Keratinocyte (primary cell): Measurements from ENCODE around the gene SLC25A25. TPM values are rescaled to one million over a fixed set of nuclear protein-coding genes. Genes with fewer than 3 reads are reported as not detected.

Experiments
- DNase-seq: peaks from one replicate; pipeline ENCODE4 v3.0.0-alpha.2; 2011; ENCODE audit warnings: low read depth, missing footprints, low spot score
- FAIRE-seq: peaks from 2 replicates; lab custom pipeline; 2011; peaks lifted over from hg19 to GRCh38; lab: Jason Lieb, UNC
- H2AFZ ChIP-seq: 2 replicates; pipeline ENCODE4 v1.6.0; 2012; ENCODE audit warnings: low read length, control low read depth, inconsistent platforms; ENCODE audit not compliant: control insufficient read depth
- H3K27ac ChIP-seq: 2 replicates; pipeline ENCODE4 v1.5.1; 2011; ENCODE audit warnings: low read length; ENCODE audit not compliant: control insufficient read depth, insufficient read depth
- H3K27me3 ChIP-seq: 3 replicates; pipeline ENCODE4 v1.6.0; 2011; ENCODE audit warnings: low read length; ENCODE audit not compliant: control insufficient read depth, insufficient read depth; ENCODE audit errors: extremely low read depth
- H3K36me3 ChIP-seq, 2 experiments: 2 replicates in 1 of 2; 3 replicates in 1 of 2; pipeline ENCODE4 v1.5.1; 2011; ENCODE audit warnings: low read length in 2 of 2, mild to moderate bottlenecking in 1 of 2; ENCODE audit not compliant: control insufficient read depth in 2 of 2, insufficient read depth in 2 of 2; ENCODE audit errors: extremely low read depth in 1 of 2
- H3K4me1 ChIP-seq: 3 replicates; pipeline ENCODE4 v1.5.1; 2011; ENCODE audit warnings: low read length; ENCODE audit not compliant: control insufficient read depth, insufficient read depth; ENCODE audit errors: extremely low read depth
- H3K4me2 ChIP-seq: 3 replicates; pipeline ENCODE4 v1.6.0; 2011; ENCODE audit warnings: low read depth, low read length; ENCODE audit not compliant: control insufficient read depth, insufficient read depth; ENCODE audit errors: extremely low read depth
- H3K4me3 ChIP-seq, 3 experiments: fragments of 200-600 bp in 1 of 3; sonication (generic) in 1 of 3; 2 replicates in 2 of 3; 3 replicates in 1 of 3; pipeline ENCODE4 v1.5.1; 2011 to 2016; ENCODE audit warnings: low read length in 3 of 3, mild to moderate bottlenecking in 3 of 3, control low read depth in 2 of 3, inconsistent platforms in 1 of 3, low read depth in 1 of 3, mixed read lengths in 1 of 3, mixed run types in 1 of 3, moderate library complexity in 1 of 3; ENCODE audit not compliant: control insufficient read depth in 2 of 3, insufficient read depth in 2 of 3; ENCODE audit errors: extremely low read depth in 1 of 3
- H3K79me2 ChIP-seq: 2 replicates; pipeline ENCODE4 v1.6.0; 2012; ENCODE audit warnings: low read length; ENCODE audit not compliant: control insufficient read depth, insufficient read depth
- H3K9ac ChIP-seq: 3 replicates; pipeline ENCODE4 v1.6.0; 2011; ENCODE audit warnings: low read length; ENCODE audit not compliant: control insufficient read depth, insufficient read depth; ENCODE audit errors: extremely low read depth
- H3K9me1 ChIP-seq: 3 replicates; pipeline ENCODE4 v1.6.0; 2011; ENCODE audit warnings: low read length; ENCODE audit not compliant: control insufficient read depth, insufficient read depth; ENCODE audit errors: extremely low read depth
- H3K9me3 ChIP-seq: 2 replicates; pipeline ENCODE4 v1.5.1; 2012; ENCODE audit warnings: low read depth, low read length; ENCODE audit not compliant: control insufficient read depth
- H4K20me1 ChIP-seq: 3 replicates; pipeline ENCODE4 v1.6.0; 2011; ENCODE audit warnings: low read length; ENCODE audit not compliant: control insufficient read depth, insufficient read depth; ENCODE audit errors: extremely low read depth
- CTCF ChIP-seq, 3 experiments: IDR thresholded peaks in 1 of 3; conservative IDR thresholded peaks in 1 of 3; optimal IDR thresholded peaks in 1 of 3; 2 replicates in 2 of 3; 3 replicates in 1 of 3; pipeline versions ENCODE3 to v1.5.1; 2011; ENCODE audit warnings: low read length in 3 of 3, mild to moderate bottlenecking in 3 of 3, moderate library complexity in 2 of 3, control low read depth in 1 of 3, inconsistent platforms in 1 of 3; ENCODE audit not compliant: insufficient read depth in 2 of 3; ENCODE audit errors: extremely low read depth in 1 of 3
- EZH2 ChIP-seq: IDR thresholded peaks from one replicate; pipeline ENCODE4 v1.6.1; 2012; ENCODE audit warnings: inconsistent platforms, mild to moderate bottlenecking, low read length, moderate library complexity
- dilution Hi-C: fragments of 300-500 bp; cut with MboI; formaldehyde crosslinking; loops from one replicate; pipeline ENCODE4 v1.7.0; 2020; ENCODE audit warnings: low sequenced_read_pairs; ENCODE audit not compliant: extremely low pct_ligation_motif_present
- polyA plus RNA-seq, 5 experiments: library from polyadenylated mRNA; depleted of rRNA in 3 of 5; stranded (reverse) in 3 of 5; stranded (forward) in 1 of 5; unstranded in 1 of 5; fragments of >200 nt; gene quantifications; 1 replicate in 1 of 5; 2 replicates in 3 of 5; 3 replicates in 1 of 5; pipeline versions ENCODE4 v1.2.1 to v1.2.3, GENCODE V29; 2011 to 2012; ENCODE audit warnings: missing spikeins in 2 of 5, low read depth in 1 of 5, low replicate concordance in 1 of 5

The SLC25A25 gene
- polyA plus RNA-seq, 1 donor (not counting 4 experiments of a cell fraction or from before 2014, with no cell fraction given): 6.5 TPM

GRCh38 chr9:128148509-128149000 is 80.5 kb downstream of the SLC25A25 start:
- Histone ChIP-seq H3K9me1 (no peaks in the 10 kb centered on the region), H3K4me3 (peak overlapping the region in 1 of 3 experiments; percentile 52), H3K9me3 (no peaks in the 10 kb centered on the region), H2AFZ (no peak overlapping the region), H3K4me2 (peak overlapping the region; percentile 70), H3K4me1 (peaks cover 52% of the 10 kb centered on the region), H3K79me2 (no peaks in the 10 kb centered on the region), H3K9ac (peak overlapping the region; percentile 62), H3K27me3 (no peaks in the 10 kb centered on the region), H3K27ac (peak overlapping the region; percentile 70), H4K20me1 (no peaks in the 10 kb centered on the region), H3K36me3 (no peaks in the 10 kb centered on the region)
- DNase-seq (no peak), FAIRE-seq (no peak)
- dilution Hi-C loops: no loop called here
- TF ChIP-seq EZH2 (no peak), CTCF (optimal IDR thresholded peaks at IDR 0.05 in 1 of 3, IDR thresholded peaks at IDR 0.05 in 1 of 3, conservative IDR thresholded peaks at IDR 0.05 in 1 of 3; ENCODE audit: extremely low read depth in 1 of 3, insufficient read depth in 2 of 3, low read length in 3 of 3) (no peak)

GRCh38 chr9:128149001-128149701 is 81.1 kb downstream of the SLC25A25 start, which contains the start of gene LCN2:
LCN2 (plus strand) TSS chr9:128149453; CDS start chr9:128149526, 73 bp downstream.
- DNase-seq: no peak
- peak within 1 kb of the TSS; percentile 70 for H3K27ac ChIP-seq
- dilution Hi-C loops: no loop called here

More at GRCh38 chr9:128149001-128149701, 81.1 kb downstream of the SLC25A25 start, which contains the start of gene LCN2:
- Histone ChIP-seq H3K79me2 (no peaks in the 10 kb centered on the region), H2AFZ (peak within 1 kb of the TSS; percentile 75), H3K36me3 (no peaks in the 10 kb centered on the region), H3K9ac (peak within 1 kb of the TSS; percentile 62), H3K4me2 (peak within 1 kb of the TSS; percentile 70), H3K4me3 (peak within 1 kb of the TSS in 1 of 3 experiments; percentile 52), H3K4me1 (peaks cover 46% of the 10 kb centered on the region), H3K9me1 (no peaks in the 10 kb centered on the region), H4K20me1 (no peaks in the 10 kb centered on the region), H3K27me3 (no peaks in the 10 kb centered on the region), H3K9me3 (no peaks in the 10 kb centered on the region)
- FAIRE-seq: no peak
- TF ChIP-seq EZH2 (no peak), CTCF (optimal IDR thresholded peaks at IDR 0.05 in 1 of 3, IDR thresholded peaks at IDR 0.05 in 1 of 3, conservative IDR thresholded peaks at IDR 0.05 in 1 of 3; ENCODE audit: extremely low read depth in 1 of 3, insufficient read depth in 2 of 3, low read length in 3 of 3) (no peak)
